IPS-18a (cell line): ENCODE measurements around the gene GPANK1.

Source experiments
- H3K27ac ChIP-seq: one replicate; pipeline ENCODE4 v1.5.1; 2013; ENCODE audit warnings: low read length
- H3K27me3 ChIP-seq: one replicate; pipeline ENCODE4 v1.6.1; 2013; ENCODE audit warnings: mild to moderate bottlenecking, low read length; ENCODE audit not compliant: control insufficient read depth, insufficient read depth
- H3K36me3 ChIP-seq: one replicate; pipeline ENCODE4 v1.6.1; 2013; ENCODE audit warnings: low read depth, low read length; ENCODE audit not compliant: control insufficient read depth
- H3K4me1 ChIP-seq: one replicate; pipeline ENCODE4 v1.6.1; 2013; ENCODE audit warnings: low read depth, low read length; ENCODE audit not compliant: control insufficient read depth
- H3K4me3 ChIP-seq: one replicate; pipeline ENCODE4 v1.5.1; 2013; ENCODE audit warnings: low read length
- H3K9ac ChIP-seq: one replicate; pipeline ENCODE4 v1.6.1; 2013; ENCODE audit warnings: mild to moderate bottlenecking, low read length, moderate library complexity
- H3K9me3 ChIP-seq: one replicate; pipeline ENCODE4 v1.6.1; 2013; ENCODE audit warnings: low read depth, low read length; ENCODE audit not compliant: control insufficient read depth

Gene GPANK1

GRCh38 chr6:31690231-31691077 lies 25.7 kb upstream of the GPANK1 start:
- Histone ChIP-seq H3K27me3 (no peaks in the 10 kb centered on the region), H3K9ac (no peak overlapping the region), H3K36me3 (peaks cover 12% of the 10 kb centered on the region), H3K4me3 (no peak overlapping the region), H3K4me1 (no peaks in the 10 kb centered on the region), H3K27ac (no peak overlapping the region), H3K9me3 (no peaks in the 10 kb centered on the region)

GRCh38 chr6:31689249-31690110 lies 24.7 kb upstream of the GPANK1 start:
- no peaks in the 10 kb centered on the region for H3K27me3 ChIP-seq
- H3K4me1 ChIP-seq = no peaks in the 10 kb centered on the region
- no peak overlapping the region for H3K4me3 ChIP-seq
- H3K9me3 ChIP-seq = no peaks in the 10 kb centered on the region
- no peak overlapping the region for H3K27ac ChIP-seq
- H3K36me3 ChIP-seq = peaks cover 5% of the 10 kb centered on the region
- no peak overlapping the region for H3K9ac ChIP-seq

GRCh38 chr6:31687860-31688693 lies 23.3 kb upstream of the GPANK1 start:
- Histone ChIP-seq H3K4me3 (no peak overlapping the region), H3K9me3 (no peaks in the 10 kb centered on the region), H3K4me1 (peaks cover 5% of the 10 kb centered on the region), H3K27me3 (no peaks in the 10 kb centered on the region), H3K9ac (no peak overlapping the region), H3K27ac (no peak overlapping the region), H3K36me3 (peaks cover 3% of the 10 kb centered on the region)

- peaks cover 5% of the 10 kb centered on the region for H3K4me1 ChIP-seq
- H3K36me3 ChIP-seq = peaks cover 2% of the 10 kb centered on the region
- H3K27ac ChIP-seq = no peak overlapping the region
- H3K27me3 ChIP-seq = peaks cover 6% of the 10 kb centered on the region
- no peak overlapping the region for H3K9ac ChIP-seq
- H3K9me3 ChIP-seq = no peaks in the 10 kb centered on the region
- no peak overlapping the region for H3K4me3 ChIP-seq
Observed at GRCh38 chr6:31687321-31687720, 22.5 kb upstream of the GPANK1 start.

GRCh38 chr6:31686483-31686882 lies 21.7 kb upstream of the GPANK1 start:
- H3K27me3 ChIP-seq = peaks cover 15% of the 10 kb centered on the region
- H3K36me3 ChIP-seq = peaks cover 2% of the 10 kb centered on the region
- H3K9ac ChIP-seq = no peak overlapping the region
- no peak overlapping the region for H3K27ac ChIP-seq
- H3K9me3 ChIP-seq = no peaks in the 10 kb centered on the region
- peaks cover 5% of the 10 kb centered on the region for H3K4me1 ChIP-seq
- H3K4me3 ChIP-seq = no peak overlapping the region

GRCh38 chr6:31683591-31683990 lies 18.8 kb upstream of the GPANK1 start:
- Histone ChIP-seq H3K4me1 (peaks cover 5% of the 10 kb centered on the region), H3K9ac (peak overlapping the region; percentile 2), H3K4me3 (peak overlapping the region; percentile 70), H3K27me3 (peaks cover 22% of the 10 kb centered on the region), H3K36me3 (no peaks in the 10 kb centered on the region), H3K27ac (no peak overlapping the region), H3K9me3 (no peaks in the 10 kb centered on the region)

- Histone ChIP-seq H3K4me1 (peaks cover 5% of the 10 kb centered on the region), H3K36me3 (no peaks in the 10 kb centered on the region), H3K4me3 (peak overlapping the region; percentile 65), H3K27ac (no peak overlapping the region), H3K27me3 (peaks cover 29% of the 10 kb centered on the region), H3K9ac (no peak overlapping the region), H3K9me3 (no peaks in the 10 kb centered on the region)
Observed at GRCh38 chr6:31681135-31681671, 16.4 kb upstream of the GPANK1 start.

GRCh38 chr6:31680226-31681134 lies 15.7 kb upstream of the GPANK1 start, which contains the start of gene LY6G5C:
Gene LY6G5C, minus strand, starts transcription at chr6:31681067. Its CDS starts 694 bp downstream, at chr6:31680373.
- Histone ChIP-seq H3K27ac (no peak within 1 kb of the TSS), H3K27me3 (peaks cover 29% of the 10 kb centered on the region), H3K4me3 (peak within 1 kb of the TSS; percentile 65), H3K9me3 (no peaks in the 10 kb centered on the region), H3K4me1 (peaks cover 5% of the 10 kb centered on the region), H3K36me3 (no peaks in the 10 kb centered on the region), H3K9ac (no peak within 1 kb of the TSS)

GRCh38 chr6:31677955-31678354 lies 13.2 kb upstream of the GPANK1 start:
- no peaks in the 10 kb centered on the region for H3K4me1 ChIP-seq
- H3K9ac ChIP-seq = no peak overlapping the region
- no peaks in the 10 kb centered on the region for H3K36me3 ChIP-seq

GRCh38 chr6:31676904-31677303 lies 12.1 kb upstream of the GPANK1 start:
- Histone ChIP-seq H3K36me3 (peaks cover 4% of the 10 kb centered on the region), H3K27me3 (peaks cover 18% of the 10 kb centered on the region), H3K4me3 (no peak overlapping the region), H3K4me1 (no peaks in the 10 kb centered on the region), H3K9me3 (no peaks in the 10 kb centered on the region), H3K27ac (no peak overlapping the region), H3K9ac (no peak overlapping the region)

More at GRCh38 chr6:31677955-31678354, 13.2 kb upstream of the GPANK1 start:
- peaks cover 29% of the 10 kb centered on the region for H3K27me3 ChIP-seq
- no peak overlapping the region for H3K27ac ChIP-seq
- no peaks in the 10 kb centered on the region for H3K9me3 ChIP-seq
- no peak overlapping the region for H3K4me3 ChIP-seq
